Fibroblast of the aortic adventitia (primary cell): Measurements from ENCODE around the gene TMEM242. TPM values are rescaled to one million over a fixed set of nuclear protein-coding genes. Genes with fewer than 3 reads are reported as not detected.

Source experiments
- DNase-seq: peaks from one replicate; pipeline ENCODE4 v3.0.0-alpha.2; 2010; ENCODE audit warnings: low read depth
- H3K4me3 ChIP-seq: 2 replicates; pipeline ENCODE4 v1.5.1; 2011; ENCODE audit warnings: low read depth, mild to moderate bottlenecking, control low read depth, low read length, moderate library complexity
- CTCF ChIP-seq: IDR thresholded peaks from 2 replicates; pipeline ENCODE4 v1.5.1; 2011; ENCODE audit warnings: mild to moderate bottlenecking, low read length, control low read depth, inconsistent platforms; ENCODE audit not compliant: insufficient read depth
- total RNA-seq: library from RNA; depleted of rRNA; stranded (reverse); fragments of >200 nt; gene quantifications from 2 replicates; pipeline ENCODE4 v1.2.3, GENCODE V29; 2012; ENCODE audit warnings: low replicate concordance

TMEM242 gene
- total RNA-seq, 1 donor: 7.0 TPM

- no peak for TF ChIP-seq CTCF
- H3K4me3 ChIP-seq: no peak overlapping the region
- peak; percentile 78 for DNase-seq
Measured at GRCh38 chr6:157269261-157269794, 54.0 kb downstream of the TMEM242 start.

GRCh38 chr6:157268835-157269234, 54.5 kb downstream of the TMEM242 start:
- H3K4me3 ChIP-seq: no peak overlapping the region
- no peak for TF ChIP-seq CTCF
- DNase-seq: no peak

GRCh38 chr6:157268396-157268795, 54.9 kb downstream of the TMEM242 start:
- H3K4me3 ChIP-seq: no peak overlapping the region
- no peak for TF ChIP-seq CTCF
- DNase-seq: no peak

- TF ChIP-seq CTCF: no peak
- no peak overlapping the region for H3K4me3 ChIP-seq
- DNase-seq: no peak
Measured at GRCh38 chr6:157267654-157268053, 55.7 kb downstream of the TMEM242 start.

GRCh38 chr6:157267109-157267611, 56.2 kb downstream of the TMEM242 start:
- TF ChIP-seq CTCF: no peak
- DNase-seq: no peak
- H3K4me3 ChIP-seq: no peak overlapping the region

- TF ChIP-seq CTCF: no peak
- DNase-seq: no peak
- no peak overlapping the region for H3K4me3 ChIP-seq
Measured at GRCh38 chr6:157266274-157267101, 56.8 kb downstream of the TMEM242 start.
